Esophagus muscularis mucosa (tissue), 4 donors: Measurements from ENCODE around the gene CERS5. TPM values are rescaled to one million over a fixed set of nuclear protein-coding genes. Genes with fewer than 3 reads are reported as not detected.

Experiments used
- DNase-seq: peaks from one replicate; pipeline ENCODE4 v3.0.0-alpha.2; 2017; ENCODE audit errors: extremely low spot score
- H3K27ac ChIP-seq, 4 donors: fragments of 200-600 bp; sonication (generic); replicated peaks in 1 of 4; 1 replicate in 3 of 4; 2 replicates in 1 of 4; pipeline ENCODE4 v1.5.1; 2016 to 2019; ENCODE audit warnings: mild to moderate bottlenecking in 1 of 4
- H3K27me3 ChIP-seq, 4 donors: fragments of 200-600 bp; sonication (generic); one replicate each; pipeline versions ENCODE4 v1.5.1 to v1.6.0; 2016 to 2019
- H3K36me3 ChIP-seq, 4 donors: fragments of 200-600 bp; sonication (generic); one replicate each; pipeline ENCODE4 v1.5.1; 2016 to 2019
- H3K4me1 ChIP-seq, 4 donors: fragments of 200-600 bp; sonication (generic); one replicate each; pipeline ENCODE4 v1.5.1; 2016 to 2019
- H3K4me3 ChIP-seq, 4 donors: fragments of 200-600 bp; sonication (generic); 1 replicate in 2 of 4; 2 replicates in 2 of 4; pipeline ENCODE4 v1.5.1; 2016 to 2019; ENCODE audit warnings: mild to moderate bottlenecking in 4 of 4, moderate library complexity in 1 of 4
- H3K9me3 ChIP-seq, 4 donors: fragments of 200-600 bp; sonication (generic); 1 replicate in 3 of 4; 2 replicates in 1 of 4; pipeline ENCODE4 v1.5.1; 2016 to 2019
- CTCF ChIP-seq, 3 experiments: fragments of 200-600 bp in 2 of 3; fragments of 450-650 bp in 1 of 3; sonication (generic) in 2 of 3; IDR thresholded peaks; one replicate each; pipeline ENCODE4 v1.5.1; 2017 to 2019; ENCODE audit warnings: antibody characterized with exemption in 3 of 3, mild to moderate bottlenecking in 2 of 3, moderate library complexity in 1 of 3
- EP300 ChIP-seq: sonication (generic); formaldehyde crosslinking; IDR thresholded peaks from one replicate; pipeline ENCODE4 v1.6.1; 2017; ENCODE audit warnings: antibody characterized with exemption
- POLR2A ChIP-seq: fragments of 450-650 bp; IDR thresholded peaks from one replicate; pipeline ENCODE4 v1.6.1; 2017; ENCODE audit warnings: antibody characterized with exemption, moderate library complexity, mild to moderate bottlenecking, low read depth
- POLR2AphosphoS5 ChIP-seq, 2 donors: sonication (generic); formaldehyde crosslinking; IDR thresholded peaks; one replicate each; pipeline ENCODE4 v1.6.1; 2017; ENCODE audit warnings: antibody characterized with exemption in 2 of 2
- WGBS: methylation state at CpG from one replicate; pipeline ENCODE4 v1.1.5; 2018; 5-methylcytosine and 5-hydroxymethylcytosine counted together
- intact Hi-C: fragments of 100-400 bp; cut with DNase I; formaldehyde crosslinking; loops from one replicate; pipeline ENCODE4 v1.15.1; 2023
- total RNA-seq, 4 donors: library from RNA; depleted of rRNA; stranded (reverse); fragments of >200 nt; gene quantifications; one replicate each; pipeline versions ENCODE4 v1.1.0 to v1.2.1, GENCODE V29; 2016

Gene CERS5
- total RNA-seq, 4 donors from 2014 or later: 23.0 to 33.6 (median 27.5) TPM

- Histone ChIP-seq H3K4me1 (peaks cover 21 to 27% (median 23%) of the 10 kb centered on the region in 4 donors), H3K9me3 (no peaks in the 10 kb centered on the region), H3K27me3 (no peaks in the 10 kb centered on the region), H3K36me3 (peaks cover 41 to 61% (median 52%) of the 10 kb centered on the region in 4 donors), H3K27ac (no peak overlapping the region), H3K4me3 (no peak overlapping the region)
- WGBS: 79% methylated on average over 3 of the region's 3 CpGs
- DNase-seq: no peak
- intact Hi-C loops: no loop called here
- TF ChIP-seq EP300 (no peak), CTCF (IDR thresholded peaks at IDR 0.05) (no peak), POLR2A (no peak), POLR2AphosphoS5 (IDR thresholded peaks at IDR 0.05) (no peak)
Observed at GRCh38 chr12:50100561-50100960, 66.6 kb downstream of the CERS5 start.

- no peak overlapping the region for H3K4me3 ChIP-seq
- no peaks in the 10 kb centered on the region for H3K9me3 ChIP-seq
- no peak for TF ChIP-seq EP300
- no peak for TF ChIP-seq POLR2A
- no peak for TF ChIP-seq POLR2AphosphoS5 (IDR thresholded peaks at IDR 0.05)
- no peak for TF ChIP-seq CTCF (IDR thresholded peaks at IDR 0.05)
- WGBS: 61% methylated on average over 5 of the region's 5 CpGs
- H3K27ac ChIP-seq: peak overlapping the region in 2 of 4 donors; percentile 38 to 39
- intact Hi-C loops: no loop called here
- peaks cover 13 to 17% (median 15%) of the 10 kb centered on the region in 4 donors for H3K4me1 ChIP-seq
- H3K27me3 ChIP-seq: no peaks in the 10 kb centered on the region
- peaks cover 50 to 72% (median 63%) of the 10 kb centered on the region in 4 donors for H3K36me3 ChIP-seq
- no peak for DNase-seq
Observed at GRCh38 chr12:50099302-50100008, 67.7 kb downstream of the CERS5 start.

GRCh38 chr12:50097952-50098351 lies 69.2 kb downstream of the CERS5 start:
- Histone ChIP-seq H3K36me3 (peaks cover 65 to 87% (median 78%) of the 10 kb centered on the region in 4 donors), H3K27me3 (no peaks in the 10 kb centered on the region), H3K4me3 (no peak overlapping the region), H3K4me1 (peaks cover 0 to 4% (median under 1%) of the 10 kb centered on the region in 4 donors), H3K9me3 (no peaks in the 10 kb centered on the region), H3K27ac (no peak overlapping the region)
- 86% methylated on average over 6 of the region's 6 CpGs for WGBS
- TF ChIP-seq POLR2AphosphoS5 (IDR thresholded peaks at IDR 0.05): no peak
- no peak for TF ChIP-seq CTCF (IDR thresholded peaks at IDR 0.05)
- TF ChIP-seq EP300: no peak
- no peak for TF ChIP-seq POLR2A
- DNase-seq: no peak
- intact Hi-C loops: no loop called here

GRCh38 chr12:50090391-50090790 lies 76.8 kb downstream of the CERS5 start:
- TF ChIP-seq POLR2AphosphoS5 (IDR thresholded peaks at IDR 0.05) (no peak), CTCF (IDR thresholded peaks at IDR 0.05) (no peak), EP300 (no peak), POLR2A (no peak)
- no peaks in the 10 kb centered on the region for H3K9me3 ChIP-seq
- peaks cover 74 to 94% (median 83%) of the 10 kb centered on the region in 4 donors for H3K36me3 ChIP-seq
- H3K4me1 ChIP-seq: peaks cover 9 to 26% (median 17%) of the 10 kb centered on the region in 4 donors
- intact Hi-C loops: no loop called here
- DNase-seq: no peak
- WGBS: 84% methylated on average over 5 of the region's 5 CpGs
- no peaks in the 10 kb centered on the region for H3K27me3 ChIP-seq
- H3K4me3 ChIP-seq: no peak overlapping the region
- H3K27ac ChIP-seq: no peak overlapping the region
